ENCODE measurements around the gene LYSMD3. TPM values are rescaled to one million over a fixed set of nuclear protein-coding genes. Genes with fewer than 3 reads are reported as not detected.
"Not testable (repeated sequence)": the region's sequence is repeated elsewhere in the genome, so short reads cannot be mapped to it uniquely, and the experiment has no call there.

LYSMD3 gene
- total RNA-seq = 11.3 and 14.7 TPM in 2 replicates

GRCh38 chr5:90529194-90529938 lies at the start of gene LYSMD3:
TSS of gene LYSMD3 (minus strand) at chr5:90529584. CDS start at chr5:90525289, 4,295 bp downstream.
- DNase-seq (ENCODE audit: low read depth in 2 of 2) = peak; percentile 89 to 97

GRCh38 chr5:90576566-90576965 lies 47.2 kb upstream of the LYSMD3 start:
- DNase-seq (ENCODE audit: low read depth in 2 of 2) = not testable (repeated sequence)

- no peak for DNase-seq (ENCODE audit: low read depth in 2 of 2)
Observed at GRCh38 chr5:90575712-90576111, 46.3 kb upstream of the LYSMD3 start.

- no peak for DNase-seq (ENCODE audit: low read depth in 2 of 2)
Observed at GRCh38 chr5:90571147-90571773, 41.9 kb upstream of the LYSMD3 start.

- no peak for DNase-seq (ENCODE audit: low read depth in 2 of 2)
Observed at GRCh38 chr5:90570034-90570433, 40.6 kb upstream of the LYSMD3 start.

- no peak for DNase-seq (ENCODE audit: low read depth in 2 of 2)
Observed at GRCh38 chr5:90569084-90569483, 39.7 kb upstream of the LYSMD3 start.

GRCh38 chr5:90565491-90565890 lies 36.1 kb upstream of the LYSMD3 start:
- no peak for DNase-seq (ENCODE audit: low read depth in 2 of 2)

GRCh38 chr5:90563108-90563507 lies 33.7 kb upstream of the LYSMD3 start:
- no peak for DNase-seq (ENCODE audit: low read depth in 2 of 2)

GRCh38 chr5:90562341-90562740 lies 33.0 kb upstream of the LYSMD3 start:
- no peak for DNase-seq (ENCODE audit: low read depth in 2 of 2)

- no peak for DNase-seq (ENCODE audit: low read depth in 2 of 2)
Observed at GRCh38 chr5:90561766-90562165, 32.4 kb upstream of the LYSMD3 start.

GRCh38 chr5:90560771-90561170 lies 31.4 kb upstream of the LYSMD3 start:
- no peak for DNase-seq (ENCODE audit: low read depth in 2 of 2)

GRCh38 chr5:90558344-90559192 lies 29.2 kb upstream of the LYSMD3 start, which contains the start of gene ADGRV1:
TSS of gene ADGRV1 (plus strand) at chr5:90558797. CDS start at chr5:90558896, 99 bp downstream.
- DNase-seq (ENCODE audit: low read depth in 2 of 2) = peak in 1 of 2 donors; percentile 41

GRCh38 chr5:90557871-90558270 lies 28.5 kb upstream of the LYSMD3 start:
- DNase-seq (ENCODE audit: low read depth in 2 of 2) = no peak

- DNase-seq (ENCODE audit: low read depth in 2 of 2) = no peak
Observed at GRCh38 chr5:90557391-90557790, 28.0 kb upstream of the LYSMD3 start.

- no peak for DNase-seq (ENCODE audit: low read depth in 2 of 2)
Observed at GRCh38 chr5:90555666-90556065, 26.3 kb upstream of the LYSMD3 start.

GRCh38 chr5:90554358-90555006 lies 25.1 kb upstream of the LYSMD3 start:
- DNase-seq (ENCODE audit: low read depth in 2 of 2) = no peak

GRCh38 chr5:90553711-90554110 lies 24.3 kb upstream of the LYSMD3 start:
- no peak for DNase-seq (ENCODE audit: low read depth in 2 of 2)

- no peak for DNase-seq (ENCODE audit: low read depth in 2 of 2)
Observed at GRCh38 chr5:90551376-90551775, 22.0 kb upstream of the LYSMD3 start.

GRCh38 chr5:90550963-90551362 lies 21.6 kb upstream of the LYSMD3 start:
- no peak for DNase-seq (ENCODE audit: low read depth in 2 of 2)

GRCh38 chr5:90549729-90550275 lies 20.4 kb upstream of the LYSMD3 start:
- no peak for DNase-seq (ENCODE audit: low read depth in 2 of 2)

GRCh38 chr5:90549223-90549622 lies 19.8 kb upstream of the LYSMD3 start:
- DNase-seq (ENCODE audit: low read depth in 2 of 2) = no peak
